GM13976 (cell line): Measurements from ENCODE around the gene GPR37.

ENCODE experiments used
- DNase-seq: peaks from one replicate; pipeline ENCODE4 v3.0.0; 2012; ENCODE audit warnings: low spot score
- CTCF ChIP-seq: IDR thresholded peaks from 2 replicates; pipeline ENCODE4 v1.5.1; 2012; ENCODE audit warnings: borderline replicate concordance, mild to moderate bottlenecking; ENCODE audit not compliant: insufficient read depth; ENCODE audit errors: extremely low read depth, missing control alignments, control extremely low read depth
- in situ Hi-C: fragments of 300-500 bp; cut with MboI; formaldehyde crosslinking; loops from one replicate; pipeline ENCODE4 v1.12.0; 2022; ENCODE audit warnings: low sequenced_read_pairs, mixed read lengths, inconsistent platforms; ENCODE audit not compliant: unreplicated experiment

GPR37 gene

GRCh38 chr7:124752310-124752709 is 13.3 kb downstream of the GPR37 start:
- in situ Hi-C loops = no loop called here
- no peak for DNase-seq
- TF ChIP-seq CTCF = no peak

- no peak for DNase-seq
- in situ Hi-C loops = no loop called here
- TF ChIP-seq CTCF = no peak
These were observed 14.6 kb downstream of the GPR37 start for GRCh38 chr7:124751027-124751426.

- no peak for TF ChIP-seq CTCF
- DNase-seq = no peak
- in situ Hi-C loops = no loop called here
These were observed 18.5 kb downstream of the GPR37 start for GRCh38 chr7:124747072-124747471.

GRCh38 chr7:124738639-124739038 is 27.0 kb downstream of the GPR37 start:
- in situ Hi-C loops = no loop called here
- no peak for DNase-seq
- TF ChIP-seq CTCF = no peak

GRCh38 chr7:124737760-124738300 is 27.8 kb downstream of the GPR37 start:
- in situ Hi-C loops = no loop called here
- no peak for DNase-seq

GRCh38 chr7:124728610-124729009 is 37.0 kb downstream of the GPR37 start:
- no peak for TF ChIP-seq CTCF
- DNase-seq = no peak
- in situ Hi-C loops = no loop called here

More at GRCh38 chr7:124737760-124738300, 27.8 kb downstream of the GPR37 start:
- no peak for TF ChIP-seq CTCF
